Muscle of back (tissue), 11 donors: ENCODE data around the gene MAPT. TPM values are rescaled to one million over a fixed set of nuclear protein-coding genes. Genes with fewer than 3 reads are reported as not detected.

Experiments
- DNase-seq, 3 donors: peaks; one replicate each; pipeline versions ENCODE4 v3.0.0 to v3.0.0-alpha.2; 2013
- polyA plus RNA-seq, 10 donors: library from polyadenylated mRNA; unstranded; fragments of 120-200 nt; gene quantifications; one replicate each; pipeline ENCODE4 v1.2.1, GENCODE V29; 2013; ENCODE audit not compliant: insufficient read length in 10 of 10

The MAPT gene
- polyA plus RNA-seq, 10 donors: 6.6 to 13.7 (median 9.4) TPM

DNA sequence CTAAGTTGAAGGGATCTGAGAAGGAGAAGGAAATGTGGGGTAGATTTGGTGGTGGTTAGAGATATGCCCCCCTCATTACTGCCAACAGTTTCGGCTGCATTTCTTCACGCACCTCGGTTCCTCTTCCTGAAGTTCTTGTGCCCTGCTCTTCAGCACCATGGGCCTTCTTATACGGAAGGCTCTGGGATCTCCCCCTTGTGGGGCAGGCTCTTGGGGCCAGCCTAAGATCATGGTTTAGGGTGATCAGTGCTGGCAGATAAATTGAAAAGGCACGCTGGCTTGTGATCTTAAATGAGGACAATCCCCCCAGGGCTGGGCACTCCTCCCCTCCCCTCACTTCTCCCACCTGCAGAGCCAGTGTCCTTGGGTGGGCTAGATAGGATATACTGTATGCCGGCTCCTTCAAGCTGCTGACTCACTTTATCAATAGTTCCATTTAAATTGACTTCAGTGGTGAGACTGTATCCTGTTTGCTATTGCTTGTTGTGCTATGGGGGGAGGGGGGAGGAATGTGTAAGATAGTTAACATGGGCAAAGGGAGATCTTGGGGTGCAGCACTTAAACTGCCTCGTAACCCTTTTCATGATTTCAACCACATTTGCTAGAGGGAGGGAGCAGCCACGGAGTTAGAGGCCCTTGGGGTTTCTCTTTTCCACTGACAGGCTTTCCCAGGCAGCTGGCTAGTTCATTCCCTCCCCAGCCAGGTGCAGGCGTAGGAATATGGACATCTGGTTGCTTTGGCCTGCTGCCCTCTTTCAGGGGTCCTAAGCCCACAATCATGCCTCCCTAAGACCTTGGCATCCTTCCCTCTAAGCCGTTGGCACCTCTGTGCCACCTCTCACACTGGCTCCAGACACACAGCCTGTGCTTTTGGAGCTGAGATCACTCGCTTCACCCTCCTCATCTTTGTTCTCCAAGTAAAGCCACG is 133.0 kb downstream of the MAPT start:
- DNase-seq: peak in 1 of 3 donors; percentile 49

DNA sequence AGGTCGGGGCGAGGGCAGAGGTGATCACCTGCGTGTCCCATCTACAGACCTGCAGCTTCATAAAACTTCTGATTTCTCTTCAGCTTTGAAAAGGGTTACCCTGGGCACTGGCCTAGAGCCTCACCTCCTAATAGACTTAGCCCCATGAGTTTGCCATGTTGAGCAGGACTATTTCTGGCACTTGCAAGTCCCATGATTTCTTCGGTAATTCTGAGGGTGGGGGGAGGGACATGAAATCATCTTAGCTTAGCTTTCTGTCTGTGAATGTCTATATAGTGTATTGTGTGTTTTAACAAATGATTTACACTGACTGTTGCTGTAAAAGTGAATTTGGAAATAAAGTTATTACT is 133.6 kb downstream of the MAPT start:
- DNase-seq: no peak

DNA sequence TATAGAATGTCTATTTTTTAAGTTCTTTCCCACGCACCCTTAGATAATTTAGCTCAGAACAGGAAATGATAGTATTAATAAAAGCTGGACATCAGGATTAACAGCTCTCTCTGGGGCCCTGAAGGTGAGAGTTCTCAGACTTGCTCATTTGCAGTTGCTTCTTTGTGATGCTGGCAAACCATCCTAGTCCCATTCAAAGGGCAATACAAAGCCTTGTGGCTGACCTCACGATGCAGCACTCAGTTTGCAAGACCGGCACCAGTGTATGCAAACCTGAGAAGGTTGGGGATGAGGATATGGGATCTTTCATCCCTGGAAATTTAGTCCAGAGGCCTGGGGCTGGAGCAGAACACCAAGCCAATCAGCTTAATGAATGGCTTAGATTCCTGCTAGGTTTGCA is 134.0 kb downstream of the MAPT start:
- DNase-seq: no peak

DNA sequence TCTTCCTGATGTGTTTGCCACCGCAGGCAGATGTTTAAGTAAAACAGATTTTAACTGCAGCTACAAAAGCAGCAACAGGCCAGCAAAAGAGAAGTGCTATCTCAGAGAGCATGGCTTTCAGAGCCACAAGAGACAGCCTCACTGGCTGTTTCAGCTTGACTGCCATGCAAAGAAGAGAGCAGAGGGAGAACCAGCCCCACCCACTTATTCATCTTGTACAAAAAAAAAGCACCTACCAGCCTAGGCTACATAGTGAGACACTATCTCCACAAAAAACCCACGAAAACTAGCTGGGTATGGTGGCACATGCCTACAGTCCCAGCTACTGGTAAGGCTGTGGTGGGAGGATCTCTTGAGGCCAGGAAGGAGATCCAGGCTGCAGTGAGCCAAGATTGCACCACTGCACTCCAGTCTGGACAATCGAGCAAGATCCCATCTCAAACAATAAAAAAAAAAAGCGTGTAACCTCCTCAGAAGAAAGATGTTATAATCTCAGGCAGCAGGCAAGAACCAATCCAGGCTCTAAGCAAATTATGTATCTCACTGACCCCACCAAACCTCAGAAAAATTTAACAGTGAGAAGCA is 134.7 kb downstream of the MAPT start:
- no peak for DNase-seq

DNA sequence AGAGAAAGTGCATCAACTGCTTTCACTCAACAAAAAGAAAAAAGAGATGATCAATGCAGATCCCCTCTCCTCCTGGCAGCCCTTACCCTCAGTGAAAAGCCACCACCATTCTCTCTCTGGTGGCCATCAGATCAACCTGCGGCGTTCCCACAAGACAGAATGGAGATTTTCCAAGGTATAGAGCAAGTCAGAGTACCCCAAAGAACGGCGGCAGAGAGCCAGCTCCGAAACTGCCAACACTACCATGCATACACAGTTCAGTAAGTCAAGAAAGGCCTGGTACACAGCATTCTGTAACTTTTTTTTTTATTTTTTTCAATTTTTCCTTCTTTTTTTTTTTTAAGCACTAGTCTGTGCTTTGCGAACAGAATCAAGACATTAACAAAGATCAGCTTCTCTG is 135.3 kb downstream of the MAPT start:
- DNase-seq: no peak

DNA sequence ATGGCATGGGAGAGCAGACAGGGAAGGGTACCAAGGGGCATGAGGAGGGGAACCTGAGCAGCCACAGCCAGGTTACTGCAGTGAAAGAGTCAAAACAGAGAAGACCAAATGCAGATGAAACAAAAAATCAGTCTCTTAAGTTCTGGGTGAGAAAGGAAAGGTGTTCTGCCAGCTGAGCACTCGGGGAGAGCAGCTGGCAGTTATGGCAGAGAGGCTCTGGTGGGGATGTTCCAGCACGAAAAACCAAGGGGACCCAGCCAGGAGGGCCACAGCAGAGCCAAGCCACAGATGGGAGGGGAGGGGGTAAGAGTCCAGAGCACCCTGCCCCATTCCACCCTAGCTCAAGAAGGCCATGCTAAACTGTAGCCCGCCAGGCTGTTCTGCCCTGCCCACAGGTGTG is 136.4 kb downstream of the MAPT start:
- DNase-seq: no peak

DNA sequence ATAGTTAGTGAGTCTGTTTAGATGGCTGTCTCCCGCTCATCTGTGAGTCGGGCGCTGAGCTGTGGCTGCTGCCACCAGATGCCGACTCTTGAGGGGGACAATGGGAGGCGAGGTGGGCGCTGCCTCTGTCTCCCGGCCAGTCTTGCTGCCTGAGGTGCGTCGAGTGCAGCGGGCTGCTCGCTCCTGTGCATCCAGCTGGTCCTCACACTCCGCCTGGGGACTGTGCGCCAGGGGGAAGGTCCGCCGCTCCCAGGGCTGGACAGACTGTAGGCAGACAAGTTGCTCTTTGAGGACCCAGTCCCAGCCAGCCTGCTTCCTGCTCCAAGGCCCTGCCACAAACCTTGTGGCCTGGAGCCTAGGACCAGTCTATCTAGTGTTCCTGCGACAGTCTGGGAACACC is 137.1 kb downstream of the MAPT start:
- no peak for DNase-seq

DNA sequence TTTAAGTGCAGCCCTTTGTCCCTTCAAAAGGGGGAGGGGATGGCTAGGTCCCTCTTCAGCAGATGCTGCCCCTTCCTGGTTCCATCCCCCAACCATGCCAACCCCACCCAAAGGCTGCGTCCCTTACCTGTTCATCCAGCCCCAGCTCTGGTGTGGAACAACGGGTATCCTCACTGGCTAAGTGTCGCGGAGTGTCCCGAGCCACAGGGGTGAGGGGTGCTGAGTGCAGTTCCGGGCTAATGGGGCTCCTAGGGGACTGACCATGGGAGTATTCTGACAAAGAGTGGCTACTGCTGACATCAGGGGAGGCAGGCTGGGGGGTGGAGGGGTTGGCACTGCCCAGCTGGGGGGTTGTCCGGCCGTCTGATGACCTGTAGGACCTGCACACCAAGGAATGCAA is 137.6 kb downstream of the MAPT start:
- no peak for DNase-seq

DNA sequence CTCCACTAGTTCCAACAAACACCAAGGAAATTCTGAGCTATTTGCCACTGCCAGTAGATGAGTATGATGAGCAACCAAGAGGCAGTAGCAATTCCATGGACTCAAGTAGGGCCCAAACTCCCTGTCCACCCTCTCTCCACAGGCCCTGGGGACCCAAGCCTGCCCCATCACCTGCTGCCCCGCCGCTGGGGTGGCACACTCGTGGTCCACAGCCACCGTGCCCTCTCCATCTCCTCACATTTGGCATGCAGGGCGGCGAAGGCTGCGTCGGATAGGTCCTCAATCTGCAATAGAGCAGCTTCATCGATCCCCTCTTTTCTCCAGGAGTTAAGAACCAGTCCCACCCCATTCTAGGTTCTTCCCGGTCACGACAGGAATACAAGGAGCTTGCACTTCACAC is 138.6 kb downstream of the MAPT start:
- DNase-seq: no peak

DNA sequence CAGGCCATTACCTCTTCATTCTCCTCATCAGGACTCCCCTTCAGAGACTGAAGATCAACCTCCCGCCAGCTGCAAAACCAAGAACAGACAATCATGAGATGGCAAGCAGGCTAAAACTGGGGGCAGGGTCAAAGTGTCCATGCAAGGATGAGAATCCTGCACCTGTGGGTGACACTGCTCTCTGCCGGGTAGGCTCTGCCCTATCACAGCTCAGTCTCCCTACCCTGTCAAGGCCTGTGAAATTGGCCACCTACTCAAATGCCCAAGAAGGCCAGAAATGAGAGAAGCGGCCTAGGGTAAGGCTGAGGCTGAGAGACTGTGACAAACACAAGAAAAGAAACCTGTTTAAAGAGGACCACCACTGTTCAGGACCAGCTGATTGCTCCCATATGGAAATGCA is 139.0 kb downstream of the MAPT start:
- DNase-seq: no peak

DNA sequence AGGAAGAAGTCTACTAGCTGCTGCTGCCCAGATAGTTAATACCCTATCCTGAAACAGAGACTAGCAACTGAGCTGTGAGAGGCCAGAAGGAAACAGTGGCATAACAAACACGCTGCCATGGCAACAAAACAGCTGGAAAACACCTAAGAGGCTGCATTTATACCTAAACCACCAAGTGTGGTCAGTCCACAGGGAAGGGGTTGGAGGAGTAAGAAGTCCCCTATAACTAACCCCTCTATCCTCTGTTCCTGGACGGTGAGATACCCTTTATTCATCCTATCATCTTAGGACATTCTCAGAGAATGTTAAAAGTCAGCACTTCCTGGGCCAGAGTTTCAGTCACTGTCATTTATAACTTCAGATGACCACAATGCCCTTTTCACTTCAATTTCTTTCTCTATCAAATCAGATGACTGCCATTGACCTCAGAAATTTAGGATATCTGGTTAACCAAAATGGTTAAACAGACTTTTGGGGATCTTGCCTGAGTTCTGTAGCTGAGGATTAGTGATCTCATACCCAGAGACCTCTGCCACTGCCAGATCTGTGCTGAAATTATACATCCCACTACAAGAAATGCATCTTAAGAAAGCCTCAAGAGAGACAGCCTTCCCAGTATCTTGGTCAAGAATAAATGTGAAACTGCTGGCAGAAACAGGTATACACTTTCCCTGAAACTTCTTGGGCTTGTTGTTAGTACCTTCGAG is 140.9 kb downstream of the MAPT start:
- no peak for DNase-seq

DNA sequence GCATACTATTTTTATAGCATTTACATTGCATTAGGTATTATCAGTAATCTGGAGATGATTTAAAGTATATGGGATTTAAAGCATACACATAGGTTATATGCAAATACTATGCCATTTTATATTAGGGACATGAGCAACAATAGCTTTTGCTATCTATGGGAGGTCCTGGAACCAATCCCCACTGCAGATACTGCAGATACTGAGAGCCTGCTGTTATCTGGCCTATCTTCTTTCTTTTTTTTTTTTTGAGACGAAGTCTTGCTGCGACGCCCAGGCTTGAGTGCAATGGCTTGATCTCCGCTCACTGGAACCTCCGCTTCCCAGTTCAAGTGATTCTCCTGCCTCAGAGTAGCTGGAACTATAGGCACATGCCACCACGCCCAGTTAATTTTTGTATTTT is 142.1 kb downstream of the MAPT start:
- no peak for DNase-seq

DNA sequence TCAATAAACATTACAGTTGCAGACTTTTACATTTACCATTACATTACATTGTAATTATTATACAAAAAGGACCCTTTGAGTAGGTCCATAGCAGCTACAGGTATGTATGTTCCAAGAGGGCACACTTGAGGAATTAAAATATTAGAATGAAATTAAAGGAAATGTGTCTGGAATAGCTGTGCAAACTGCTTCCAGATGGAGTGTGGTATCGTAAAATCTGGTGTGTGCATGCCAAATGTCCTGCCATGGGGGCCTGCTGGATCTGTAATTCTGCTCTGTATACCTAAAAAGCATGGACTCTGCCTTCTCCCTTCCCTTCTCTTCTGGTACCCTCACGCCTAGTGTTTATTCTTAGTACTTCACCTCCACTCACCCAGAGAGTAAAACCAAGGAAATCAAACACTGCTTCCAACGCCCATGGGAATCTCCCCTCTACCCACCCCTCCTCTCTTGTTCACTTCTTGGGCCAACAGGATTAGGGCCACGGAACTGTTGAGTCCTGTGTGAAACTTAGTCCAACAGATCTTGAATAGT is 143.4 kb downstream of the MAPT start:
- no peak for DNase-seq

DNA sequence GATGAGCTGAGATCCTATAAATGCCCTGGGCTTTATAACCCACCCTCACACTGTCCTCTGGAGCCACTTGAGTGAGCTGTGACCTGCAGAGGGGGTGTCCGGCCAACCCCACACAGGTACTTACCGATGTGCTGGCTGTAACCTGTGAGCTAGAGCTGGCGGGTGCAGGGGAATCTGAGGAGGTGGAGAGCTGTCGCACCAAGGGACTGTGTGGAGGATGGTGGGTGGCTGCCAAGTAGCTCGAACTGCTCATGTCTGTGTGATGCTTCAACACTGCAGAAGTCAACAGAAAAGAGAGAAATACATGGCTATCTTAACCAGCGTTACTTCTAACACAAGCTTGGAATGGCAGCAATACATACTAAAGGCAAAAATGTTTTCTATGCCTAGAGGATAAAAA is 144.1 kb downstream of the MAPT start:
- no peak for DNase-seq

DNA sequence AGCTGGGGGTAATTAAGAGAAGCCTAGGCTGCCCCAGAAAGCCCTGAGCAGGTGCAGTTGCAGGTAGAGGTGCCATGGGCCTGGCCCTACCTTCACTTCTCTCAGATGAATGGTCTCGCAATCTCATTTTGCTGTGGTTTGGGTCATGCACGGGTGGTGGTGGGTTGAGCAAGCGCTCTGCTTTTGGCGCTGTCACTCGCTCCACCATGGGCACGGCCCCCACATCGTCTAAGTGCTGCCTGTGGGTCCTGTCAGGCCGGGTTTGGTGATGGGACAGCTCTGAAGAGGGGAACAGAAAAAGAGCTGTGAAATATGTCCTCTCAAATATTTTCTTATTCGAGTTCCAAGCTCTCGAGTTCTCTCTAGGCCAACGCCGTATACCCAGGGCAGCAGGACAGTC is 144.6 kb downstream of the MAPT start:
- no peak for DNase-seq

DNA sequence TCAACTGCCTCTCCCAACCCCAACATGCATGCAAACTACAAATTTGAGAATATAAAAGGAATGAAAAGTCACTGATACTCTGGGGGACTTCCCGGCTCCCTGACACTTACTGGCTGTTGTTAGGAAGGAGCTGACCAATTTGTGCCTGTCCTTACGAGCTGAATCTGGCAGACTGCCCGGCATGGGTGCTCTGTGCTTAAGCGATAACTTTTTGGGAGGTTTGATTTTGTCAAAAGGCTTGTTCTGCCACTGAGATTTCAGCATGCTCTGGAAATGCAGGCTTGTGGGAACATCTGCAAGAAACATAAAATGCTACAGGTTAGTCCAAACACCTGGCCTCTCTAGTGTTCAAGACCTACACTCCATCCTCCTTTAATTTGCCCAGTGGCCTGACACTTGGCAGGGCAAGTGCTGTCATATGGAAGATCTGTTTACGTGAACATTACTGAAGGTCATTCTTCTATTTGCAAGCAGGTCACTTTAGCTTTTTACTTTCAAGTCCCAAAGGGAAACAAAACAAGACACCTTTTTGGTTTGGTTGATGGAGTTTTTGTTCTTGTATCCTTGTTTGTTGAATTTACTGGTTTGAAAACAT is 145.3 kb downstream of the MAPT start:
- no peak for DNase-seq

DNA sequence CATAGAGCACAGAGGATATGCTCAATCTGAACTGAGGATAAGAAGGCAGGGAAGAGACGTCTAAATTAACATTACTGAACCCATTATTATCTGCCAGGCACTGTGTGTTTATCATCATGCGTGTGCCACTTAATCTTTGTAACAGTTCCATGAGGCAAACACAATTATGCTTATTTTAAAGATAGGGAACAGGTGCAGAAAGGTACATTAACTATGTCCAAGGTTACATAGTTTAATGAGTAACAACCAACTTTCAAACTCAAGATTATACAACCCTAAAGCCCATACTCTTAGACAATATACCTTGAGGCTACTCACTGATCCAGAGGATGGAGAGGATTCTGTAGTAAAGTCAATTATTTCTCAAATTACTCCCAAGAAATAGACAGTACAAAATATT is 147.9 kb downstream of the MAPT start:
- DNase-seq: no peak

DNA sequence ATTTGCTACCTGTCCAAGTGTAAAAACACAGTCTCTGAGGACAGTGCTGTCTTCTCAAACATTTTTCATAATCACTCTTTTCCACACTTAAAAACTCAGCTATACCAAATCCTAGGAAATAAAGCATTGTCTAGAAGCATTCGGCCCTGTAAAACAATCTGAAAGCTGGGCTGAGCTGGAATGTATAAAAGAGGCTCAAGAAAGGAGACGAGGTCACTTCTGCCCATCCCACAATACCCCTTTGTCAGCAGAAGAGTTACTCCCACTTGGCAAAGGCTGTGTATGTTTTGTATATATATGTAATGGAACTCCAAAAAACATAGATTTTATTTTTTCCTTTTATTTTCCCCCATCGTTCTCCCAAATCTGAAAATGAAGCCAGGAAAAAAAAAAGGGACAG is 148.6 kb downstream of the MAPT start:
- no peak for DNase-seq

DNA sequence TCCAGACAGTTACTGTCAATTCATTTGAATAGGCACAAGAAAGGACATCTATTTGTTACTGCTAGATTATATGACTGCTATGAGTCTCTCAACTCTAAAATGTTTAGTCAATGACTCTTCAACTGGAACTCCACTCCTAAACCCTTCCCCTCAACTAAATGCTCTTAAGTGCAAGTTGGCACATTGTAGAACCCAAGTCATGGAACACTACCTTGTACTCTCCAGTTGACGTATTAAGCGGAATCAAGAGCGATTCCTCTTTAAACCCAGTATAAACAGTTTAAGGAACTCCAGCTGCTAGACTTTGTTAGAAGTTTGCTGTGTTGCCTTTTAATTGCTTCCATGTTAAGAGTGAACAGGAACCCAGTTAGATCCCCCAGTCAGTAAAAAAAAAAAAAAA is 149.3 kb downstream of the MAPT start:
- DNase-seq: no peak

DNA sequence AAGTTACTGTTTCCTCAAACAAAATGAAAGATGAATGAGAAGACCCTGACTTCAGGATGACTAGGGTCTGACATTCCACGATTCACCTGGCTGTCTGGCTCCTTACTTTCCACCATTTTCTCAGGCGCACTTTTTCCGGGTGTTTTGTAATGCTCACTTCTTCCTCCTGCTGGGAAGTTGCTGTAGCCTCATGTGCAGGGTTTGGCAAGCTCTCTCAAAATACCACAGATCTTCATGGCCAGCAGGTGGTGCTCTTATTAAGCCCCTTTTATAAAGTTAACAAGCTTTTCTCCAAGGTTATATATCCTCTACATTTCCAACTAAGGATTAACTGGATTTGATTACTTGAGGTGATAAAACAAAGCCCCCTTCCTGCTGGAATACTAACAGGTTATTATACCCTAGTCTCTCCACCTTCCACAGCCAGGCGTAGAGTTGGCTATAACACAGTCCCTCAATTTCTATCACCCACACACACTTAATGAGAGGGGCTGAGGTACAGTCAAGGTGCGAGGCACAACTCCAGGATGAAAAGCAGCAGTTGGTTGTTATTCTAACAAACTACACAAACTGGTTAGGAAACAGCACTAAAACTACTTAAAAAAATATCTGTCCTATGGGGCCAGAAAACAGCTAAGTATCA is 150.1 kb downstream of the MAPT start:
- DNase-seq: peak; percentile 83 to 90 (median 85)

DNA sequence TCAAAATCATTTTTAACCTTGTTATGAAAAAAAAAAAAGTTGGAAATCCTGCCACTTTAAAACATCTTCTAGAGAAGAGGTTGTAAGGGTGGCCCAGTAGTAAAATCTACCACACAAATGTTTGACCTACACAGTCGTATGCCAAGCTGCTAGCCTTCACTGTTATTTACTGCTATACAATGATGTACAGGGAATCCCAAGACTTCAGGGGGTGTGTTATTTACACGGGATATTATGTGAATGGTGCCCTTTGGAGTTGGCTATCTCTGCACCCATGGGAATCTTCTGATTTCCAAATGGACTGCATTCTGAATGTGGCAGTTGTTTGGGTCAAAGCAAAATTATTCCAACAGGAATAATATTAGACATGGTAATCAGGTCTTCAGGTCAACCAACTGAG is 150.6 kb downstream of the MAPT start:
- no peak for DNase-seq

DNA sequence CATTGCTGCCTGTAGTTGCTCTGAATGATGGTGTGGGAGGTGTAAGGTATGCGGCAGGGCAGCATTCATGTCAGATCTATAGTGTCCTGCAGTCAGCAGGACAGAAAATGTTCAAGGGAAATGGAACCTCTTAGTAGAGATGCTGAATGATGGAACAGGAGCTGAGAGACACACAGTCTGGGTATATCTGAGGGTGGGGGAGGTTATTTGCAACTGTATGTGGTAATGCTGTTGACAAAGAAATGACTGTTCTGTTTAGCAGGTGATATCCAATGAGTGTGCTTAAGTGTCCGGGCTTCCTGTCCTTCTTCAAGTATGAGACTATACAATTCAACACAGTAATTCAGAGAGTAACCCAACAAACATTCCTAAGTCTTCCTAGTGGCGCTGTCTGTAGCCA is 151.3 kb downstream of the MAPT start:
- DNase-seq: no peak
